Measurements from ENCODE around the gene CCDC146. TPM values are rescaled to one million over a fixed set of nuclear protein-coding genes. Genes with fewer than 3 reads are reported as not detected.

The CCDC146 gene
- polyA plus RNA-seq, 1 donor from 2014 or later, result 13.0 TPM

- Histone ChIP-seq H3K79me2 (replicated peaks; ENCODE audit: insufficient read depth, low read length) (no peaks in the 10 kb centered on the region), H3F3A (ENCODE audit: insufficient read depth, low read length, poor library complexity, severe bottlenecking) (no peaks in the 10 kb centered on the region), H3K27me3 (ENCODE audit: insufficient read depth, low read depth, low read length) (no peaks in the 10 kb centered on the region), H3K9me3 (ENCODE audit: low read length) (no peaks in the 10 kb centered on the region), H4K20me1 (ENCODE audit: insufficient read depth) (no peaks in the 10 kb centered on the region), H3K9me2 (ENCODE audit: insufficient read depth, low read length) (no peaks in the 10 kb centered on the region), H3K9ac (ENCODE audit: low read length) (no peak overlapping the region), H3K4me2 (ENCODE audit: low read length) (no peak overlapping the region), H3K4me3 (ENCODE audit: low read length) (no peak overlapping the region), H3K36me3 (ENCODE audit: insufficient read depth, low read length) (no peaks in the 10 kb centered on the region), H2AFZ (ENCODE audit: low read depth, low read length) (no peak overlapping the region), H3K27ac (ENCODE audit: low read length) (no peak overlapping the region)
- TF ChIP-seq MXI1 (conservative IDR thresholded peaks at IDR 0.05; ENCODE audit: poor library complexity, severe bottlenecking) (no peak), REST (IDR thresholded peaks at IDR 0.05; ENCODE audit: borderline replicate concordance) (no peak), EZH2 (IDR thresholded peaks at IDR 0.05; ENCODE audit: borderline replicate concordance, insufficient read depth, low read length, poor library complexity, severe bottlenecking) (no peak), POLR2AphosphoS5 (IDR thresholded peaks at IDR 0.05) (no peak), RAD21 (conservative IDR thresholded peaks at IDR 0.05) (no peak), CTCF (IDR thresholded peaks at IDR 0.05; ENCODE audit: poor library complexity, severe bottlenecking) (no peak), EP300 (conservative IDR thresholded peaks at IDR 0.05; ENCODE audit: poor library complexity, severe bottlenecking) (no peak), TAF1 (IDR thresholded peaks at IDR 0.05; ENCODE audit: low read depth) (no peak), SMC3 (conservative IDR thresholded peaks at IDR 0.05; ENCODE audit: poor library complexity) (no peak)
Observed at GRCh38 chr7:77253151-77253550, 130.7 kb downstream of the CCDC146 start.

- Histone ChIP-seq H3K79me2 (replicated peaks; ENCODE audit: insufficient read depth, low read length) (no peaks in the 10 kb centered on the region), H2AFZ (ENCODE audit: low read depth, low read length) (no peak overlapping the region), H3K36me3 (ENCODE audit: insufficient read depth, low read length) (no peaks in the 10 kb centered on the region), H3K9me3 (ENCODE audit: low read length) (no peaks in the 10 kb centered on the region), H4K20me1 (ENCODE audit: insufficient read depth) (no peaks in the 10 kb centered on the region), H3K4me3 (ENCODE audit: low read length) (no peak overlapping the region), H3F3A (ENCODE audit: insufficient read depth, low read length, poor library complexity, severe bottlenecking) (no peaks in the 10 kb centered on the region), H3K4me2 (ENCODE audit: low read length) (no peak overlapping the region), H3K27ac (ENCODE audit: low read length) (no peak overlapping the region), H3K27me3 (ENCODE audit: insufficient read depth, low read depth, low read length) (no peaks in the 10 kb centered on the region), H3K9ac (ENCODE audit: low read length) (no peak overlapping the region), H3K9me2 (ENCODE audit: insufficient read depth, low read length) (no peaks in the 10 kb centered on the region)
- TF ChIP-seq SMC3 (conservative IDR thresholded peaks at IDR 0.05; ENCODE audit: poor library complexity) (no peak), EZH2 (IDR thresholded peaks at IDR 0.05; ENCODE audit: borderline replicate concordance, insufficient read depth, low read length, poor library complexity, severe bottlenecking) (no peak)
Observed at GRCh38 chr7:77254429-77254828, 132.0 kb downstream of the CCDC146 start.

GRCh38 chr7:77254915-77255314, 132.5 kb downstream of the CCDC146 start:
- Histone ChIP-seq H4K20me1 (ENCODE audit: insufficient read depth) (no peaks in the 10 kb centered on the region), H3K4me2 (ENCODE audit: low read length) (no peak overlapping the region), H3K9me3 (ENCODE audit: low read length) (no peaks in the 10 kb centered on the region), H2AFZ (ENCODE audit: low read depth, low read length) (no peak overlapping the region), H3K79me2 (replicated peaks; ENCODE audit: insufficient read depth, low read length) (no peaks in the 10 kb centered on the region), H3K36me3 (ENCODE audit: insufficient read depth, low read length) (no peaks in the 10 kb centered on the region), H3F3A (ENCODE audit: insufficient read depth, low read length, poor library complexity, severe bottlenecking) (no peaks in the 10 kb centered on the region), H3K4me3 (ENCODE audit: low read length) (no peak overlapping the region), H3K9ac (ENCODE audit: low read length) (no peak overlapping the region), H3K9me2 (ENCODE audit: insufficient read depth, low read length) (no peaks in the 10 kb centered on the region), H3K27ac (ENCODE audit: low read length) (no peak overlapping the region), H3K27me3 (ENCODE audit: insufficient read depth, low read depth, low read length) (no peaks in the 10 kb centered on the region)
- TF ChIP-seq REST (IDR thresholded peaks at IDR 0.05; ENCODE audit: borderline replicate concordance) (no peak), EP300 (conservative IDR thresholded peaks at IDR 0.05; ENCODE audit: poor library complexity, severe bottlenecking) (no peak), EZH2 (IDR thresholded peaks at IDR 0.05; ENCODE audit: borderline replicate concordance, insufficient read depth, low read length, poor library complexity, severe bottlenecking) (no peak), MXI1 (conservative IDR thresholded peaks at IDR 0.05; ENCODE audit: poor library complexity, severe bottlenecking) (no peak), RAD21 (conservative IDR thresholded peaks at IDR 0.05) (no peak), SMC3 (conservative IDR thresholded peaks at IDR 0.05; ENCODE audit: poor library complexity) (no peak), POLR2AphosphoS5 (IDR thresholded peaks at IDR 0.05) (no peak), CTCF (IDR thresholded peaks at IDR 0.05; ENCODE audit: poor library complexity, severe bottlenecking) (no peak), TAF1 (IDR thresholded peaks at IDR 0.05; ENCODE audit: low read depth) (no peak)

All from neural cell (in vitro differentiated cells).